GM21515 (cell line): ENCODE measurements around the gene IGSF22.
"Not testable (repeated sequence)": the region's sequence is repeated elsewhere in the genome, so short reads cannot be mapped to it uniquely, and the experiment has no call there.

Source experiments
- ATAC-seq: cut with Tn5 transposase; IDR thresholded peaks from one replicate; pipeline ENCODE4 v1.9.1; 2021; ENCODE audit not compliant: unreplicated experiment

The IGSF22 gene

GRCh38 chr11:18692941-18693760 is 32.8 kb downstream of the IGSF22 start:
- ATAC-seq, result no peak

GRCh38 chr11:18691467-18692140 is 34.4 kb downstream of the IGSF22 start:
- not testable (repeated sequence) for ATAC-seq

DNA sequence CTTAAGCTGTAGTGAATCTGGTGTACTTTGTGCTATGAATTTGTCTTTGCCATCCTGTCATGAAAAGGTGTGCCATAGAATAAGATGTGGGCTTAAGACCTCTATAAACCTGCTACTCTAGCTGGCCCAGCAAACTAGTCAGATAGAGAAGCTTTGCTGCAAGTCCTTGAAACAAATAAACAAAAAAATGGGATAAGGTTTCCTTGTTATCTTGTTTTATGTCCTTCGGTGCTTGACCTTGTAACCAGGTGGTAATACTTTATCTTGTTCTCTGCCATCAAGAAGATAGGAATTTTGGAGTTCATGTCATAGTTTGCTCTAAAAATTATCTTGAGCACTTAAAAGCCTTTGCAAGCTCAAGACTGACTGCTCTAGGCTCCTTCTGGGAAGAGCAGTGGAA is 41.7 kb downstream of the IGSF22 start:
- ATAC-seq, result no peak

GRCh38 chr11:18682466-18682865 is 43.5 kb downstream of the IGSF22 start:
- ATAC-seq, result no peak

DNA sequence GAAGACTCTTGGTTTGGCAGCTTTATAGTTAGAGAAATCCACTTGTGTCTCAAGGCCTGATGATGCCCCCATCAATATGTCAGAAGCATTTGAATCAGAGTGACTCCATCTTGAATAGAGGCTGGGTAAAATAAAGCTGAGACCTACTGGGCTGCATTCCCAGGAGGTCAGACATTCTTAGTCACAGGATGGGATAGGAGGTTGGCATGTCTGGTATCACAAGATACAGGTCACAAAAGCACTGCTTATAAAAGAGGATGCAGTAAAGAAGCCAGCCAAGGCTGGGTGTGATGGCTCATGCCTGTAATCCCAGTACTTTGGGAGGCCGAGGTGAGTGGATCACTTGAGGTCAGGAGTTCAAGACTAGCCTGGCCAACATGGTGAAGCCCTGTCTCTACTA is 44.0 kb downstream of the IGSF22 start:
- ATAC-seq, result not testable (repeated sequence)

DNA sequence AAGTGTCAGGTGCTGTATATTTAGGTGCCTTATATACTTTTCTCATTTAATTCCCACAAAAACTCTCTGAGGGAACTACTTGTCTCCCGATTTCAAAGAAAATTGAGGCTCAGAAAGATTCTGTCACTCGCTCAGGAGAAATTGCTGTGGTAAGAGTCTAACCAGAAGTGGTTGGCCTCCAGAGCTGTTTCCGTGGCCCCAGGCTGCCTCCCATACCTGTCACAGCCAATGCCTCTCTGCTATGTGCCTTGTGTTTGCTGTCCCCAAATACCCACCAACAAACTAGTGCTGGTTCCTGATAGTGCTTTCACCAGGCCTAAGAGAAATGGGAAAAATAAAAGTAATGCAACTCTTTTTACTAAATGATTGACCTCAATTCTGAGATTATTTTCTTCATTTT is 48.4 kb downstream of the IGSF22 start:
- no peak for ATAC-seq

- ATAC-seq, result no peak
Observed at GRCh38 chr11:18676803-18677202, 49.2 kb downstream of the IGSF22 start.

GRCh38 chr11:18672209-18672608 is 53.8 kb downstream of the IGSF22 start:
- ATAC-seq, result not testable (repeated sequence)

GRCh38 chr11:18671246-18671645 is 54.7 kb downstream of the IGSF22 start:
- no peak for ATAC-seq

DNA sequence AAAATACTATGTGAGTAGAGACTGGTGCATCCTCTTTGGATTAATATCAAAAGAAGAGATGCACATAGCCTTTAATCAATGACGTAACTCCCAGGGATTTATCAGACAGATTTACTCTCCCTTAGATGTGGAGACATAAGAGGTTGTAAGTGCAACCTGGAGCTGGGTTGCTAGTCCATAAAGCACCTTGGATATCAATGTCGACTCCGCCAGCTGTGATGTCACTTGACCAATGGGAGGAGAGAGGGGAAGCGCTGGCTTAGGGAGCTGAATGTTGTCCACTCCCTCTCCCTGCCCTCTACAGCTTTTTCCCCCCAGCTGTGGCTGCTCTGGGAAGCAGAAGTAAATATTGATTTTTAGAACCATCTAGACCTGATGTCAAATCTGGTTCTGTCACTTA is 56.3 kb downstream of the IGSF22 start:
- ATAC-seq, result no peak

DNA sequence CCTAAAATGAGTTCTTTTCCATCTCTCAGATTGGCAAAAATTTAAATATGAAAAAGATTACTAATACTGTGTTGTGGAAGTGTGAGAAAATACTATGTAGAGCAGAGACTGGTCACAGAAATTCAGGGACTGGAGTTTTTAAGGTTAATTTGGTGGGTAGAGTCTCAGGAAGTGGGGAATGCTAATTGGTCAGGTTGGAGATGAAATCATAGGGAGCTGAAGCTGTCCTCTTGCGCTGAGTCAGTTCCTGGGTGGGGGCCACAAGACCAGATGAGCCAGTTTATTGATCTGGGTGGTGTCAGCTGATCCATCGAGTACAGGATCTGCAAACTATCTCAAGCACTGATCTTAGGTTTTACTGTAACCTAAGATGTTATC is 56.8 kb downstream of the IGSF22 start:
- ATAC-seq, result no peak

- ATAC-seq, result no peak
Observed at GRCh38 chr11:18668131-18668530, 57.9 kb downstream of the IGSF22 start.

DNA sequence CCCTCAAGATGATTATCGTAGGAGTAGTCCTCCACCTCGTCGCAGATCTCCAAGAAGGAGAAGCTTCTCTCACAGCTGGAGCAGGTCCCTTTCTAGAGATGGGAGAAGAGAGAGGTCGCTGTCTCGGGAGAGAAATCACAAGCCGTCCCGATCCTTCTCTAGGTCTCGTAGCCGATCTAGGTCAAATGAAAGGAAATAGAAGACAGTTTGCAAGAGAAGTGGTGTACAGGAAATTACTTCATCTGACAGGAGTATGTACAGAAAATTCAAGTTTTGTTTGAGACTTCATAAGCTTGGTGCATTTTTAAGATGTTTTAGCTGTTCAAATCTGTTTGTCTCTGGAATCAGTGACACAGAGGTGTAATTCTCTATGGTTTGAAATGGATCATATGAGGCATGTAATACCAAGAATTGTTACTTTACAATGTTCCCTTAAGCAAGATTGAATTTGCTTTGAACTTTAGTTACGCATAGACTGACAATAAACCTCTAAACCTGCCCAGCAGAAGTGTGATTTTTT is 60.6 kb downstream of the IGSF22 start:
- not testable (repeated sequence) for ATAC-seq

GRCh38 chr11:18657673-18658072 is 68.3 kb downstream of the IGSF22 start:
- no peak for ATAC-seq
